Measurements from ENCODE around the gene HSF4. TPM values are rescaled to one million over a fixed set of nuclear protein-coding genes. Genes with fewer than 3 reads are reported as not detected.
A peak's percentile ranks its signal among the peaks of the same experiment; 100 is the strongest.

Gene HSF4
- total RNA-seq, 1 experiment from 2014 or later, result 1.2 TPM

- no peaks in the 10 kb centered on the region; the same call in 1 of the 2 replicates for H3K27me3 ChIP-seq (ENCODE audit: insufficient read depth, low read length)
- no peak overlapping the region for H3K18ac ChIP-seq (ENCODE audit: insufficient read length, low read depth, low read length)
- H3K9me3 Mint-ChIP-seq, result no peaks in the 10 kb centered on the region
- no peaks in the 10 kb centered on the region for H3K79me2 ChIP-seq (ENCODE audit: insufficient read depth, low read length)
- no peak overlapping the region for H3K23ac ChIP-seq (ENCODE audit: insufficient read length, low read depth, low read length)
- H3K27ac ChIP-seq (ENCODE audit: insufficient read length, low read depth, low read length), result no peak overlapping the region
- H4K91ac ChIP-seq (ENCODE audit: insufficient read length, low read depth, low read length), result no peak overlapping the region
- H4K8ac ChIP-seq (replicated peaks; ENCODE audit: insufficient read length, low read depth, low read length), result no peak overlapping the region
- no peak overlapping the region for H2BK20ac ChIP-seq (ENCODE audit: low read depth, low read length, poor library complexity, severe bottlenecking)
- no peaks in the 10 kb centered on the region for H3K79me1 ChIP-seq (ENCODE audit: insufficient read depth, low read depth, low read length, poor library complexity, severe bottlenecking)
- H2AK5ac ChIP-seq (ENCODE audit: insufficient read length, low read length), result no peak overlapping the region
- H2AFZ ChIP-seq (ENCODE audit: low read length), result no peak overlapping the region
- no peaks in the 10 kb centered on the region for H3K23me2 ChIP-seq (ENCODE audit: insufficient read length, low read depth, low read length, poor library complexity, severe bottlenecking)
- no peaks in the 10 kb centered on the region for H3K9me3 ChIP-seq (ENCODE audit: control insufficient read depth, low read depth, low read length)
- H3K4me1 Mint-ChIP-seq, result peaks cover 10 to 12% of the 10 kb centered on the region in 2 experiments; a peak in 3 of 4 replicates
- no peak overlapping the region for H3K9ac ChIP-seq (ENCODE audit: extremely low read depth, insufficient read length, low read length)
- no peak overlapping the region for H3K4me2 ChIP-seq (ENCODE audit: insufficient read depth, insufficient read length, low read length)
- H3K27me3 Mint-ChIP-seq (ENCODE audit: low read depth), result peaks cover 6% of the 10 kb centered on the region
- H4K5ac ChIP-seq (ENCODE audit: insufficient read length, low read depth, low read length), result no peak overlapping the region
- no peaks in the 10 kb centered on the region for H4K20me1 ChIP-seq (ENCODE audit: control insufficient read depth, insufficient read depth, insufficient read length)
- H2BK120ac ChIP-seq (ENCODE audit: low read depth, low read length, poor library complexity, severe bottlenecking), result no peak overlapping the region
- H2BK12ac ChIP-seq (ENCODE audit: insufficient read length, low read depth, low read length), result no peak overlapping the region
- H3K4ac ChIP-seq (ENCODE audit: low read depth, low read length), result no peak overlapping the region
- no peak overlapping the region for H3K14ac ChIP-seq (ENCODE audit: insufficient read depth, low read length)
- H2BK15ac ChIP-seq (ENCODE audit: low read depth, low read length), result no peak overlapping the region
- H2BK5ac ChIP-seq (ENCODE audit: insufficient read length, low read length), result no peak overlapping the region
- TF ChIP-seq, protein P1, sequence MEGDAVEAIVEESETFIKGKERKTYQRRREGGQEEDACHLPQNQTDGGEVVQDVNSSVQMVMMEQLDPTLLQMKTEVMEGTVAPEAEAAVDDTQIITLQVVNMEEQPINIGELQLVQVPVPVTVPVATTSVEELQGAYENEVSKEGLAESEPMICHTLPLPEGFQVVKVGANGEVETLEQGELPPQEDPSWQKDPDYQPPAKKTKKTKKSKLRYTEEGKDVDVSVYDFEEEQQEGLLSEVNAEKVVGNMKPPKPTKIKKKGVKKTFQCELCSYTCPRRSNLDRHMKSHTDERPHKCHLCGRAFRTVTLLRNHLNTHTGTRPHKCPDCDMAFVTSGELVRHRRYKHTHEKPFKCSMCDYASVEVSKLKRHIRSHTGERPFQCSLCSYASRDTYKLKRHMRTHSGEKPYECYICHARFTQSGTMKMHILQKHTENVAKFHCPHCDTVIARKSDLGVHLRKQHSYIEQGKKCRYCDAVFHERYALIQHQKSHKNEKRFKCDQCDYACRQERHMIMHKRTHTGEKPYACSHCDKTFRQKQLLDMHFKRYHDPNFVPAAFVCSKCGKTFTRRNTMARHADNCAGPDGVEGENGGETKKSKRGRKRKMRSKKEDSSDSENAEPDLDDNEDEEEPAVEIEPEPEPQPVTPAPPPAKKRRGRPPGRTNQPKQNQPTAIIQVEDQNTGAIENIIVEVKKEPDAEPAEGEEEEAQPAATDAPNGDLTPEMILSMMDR (conservative IDR thresholded peaks at IDR 0.05), result no peak
- H3K36me3 Mint-ChIP-seq (ENCODE audit: insufficient read depth in 1 of 3, low read depth in 3 of 3), result peaks cover 0 to 16% (median 2%) of the 10 kb centered on the region in 3 experiments; a peak in 4 of 7 replicates
- H3K4me3 Mint-ChIP-seq, result no peak overlapping the region; a peak in 1 of 5 replicates
- WGBS (ENCODE audit: extremely low coverage, insufficient read length, low lambda C conversion rate), result no CpG with 5 or more reads among the region's 8 CpGs
- no peak overlapping the region for H3T11ph ChIP-seq (ENCODE audit: low read length)
- H3K56ac ChIP-seq (ENCODE audit: insufficient read length, low read depth, low read length), result no peak overlapping the region
- H3K4me1 ChIP-seq (ENCODE audit: insufficient read depth, low read length), result no peaks in the 10 kb centered on the region
- DNase-seq, result no peak
- H3K27ac Mint-ChIP-seq, result peak overlapping the region in 1 of 3 experiments; percentile 86; a peak in 3 of 7 replicates
Measured at GRCh38 chr16:67206129-67206837, 41.7 kb downstream of the HSF4 start.

All from H9 (cell line).